PC-9 (cell line): ENCODE data around the gene PTPRM. TPM values are rescaled to one million over a fixed set of nuclear protein-coding genes. Genes with fewer than 3 reads are reported as not detected.

Source experiments
- BruUV-seq: library from RNA; stranded (reverse); fragments of 400-500 nt; replicated peaks from 2 replicates; lab custom pipeline; 2021; lab: Mats Ljungman, UMichigan
- CTCF ChIA-PET: fragments of 300-600 bp; sonication (Branson Sonifier 250); formaldehyde crosslinking; loops from one replicate; lab custom pipeline; 2022; ENCODE audit warnings: antibody characterized with exemption; lab: Charles Lee
- POLR2A ChIA-PET: fragments of 300-600 bp; sonication (Branson Sonifier 250); formaldehyde crosslinking; loops from one replicate; lab custom pipeline; 2022; ENCODE audit warnings: antibody characterized with exemption; ENCODE audit not compliant: unreplicated experiment; lab: Charles Lee
- DNase-seq, 2 experiments: peaks; one replicate each; pipeline versions ENCODE4 v3.0.0 to v3.0.0-alpha.2; 2015 to 2022; ENCODE audit warnings: mixed read lengths in 1 of 2
- H2AFZ ChIP-seq: fragments of 200-600 bp; sonication (generic); 2 replicates; pipeline ENCODE4 v1.8.1; 2017; ENCODE audit warnings: antibody characterized with exemption
- H3F3A ChIP-seq: fragments of 200-600 bp; sonication (generic); 2 replicates; pipeline ENCODE4 v1.8.1; 2017; ENCODE audit warnings: antibody characterized with exemption, mild to moderate bottlenecking, low read depth; ENCODE audit not compliant: insufficient read depth
- H3K27ac ChIP-seq: fragments of 200-600 bp; sonication (generic); 2 replicates; pipeline ENCODE4 v1.6.1; 2016; ENCODE audit warnings: mixed run types
- H3K27me3 ChIP-seq: fragments of 200-600 bp; sonication (generic); 2 replicates; pipeline ENCODE4 v1.6.1; 2016; ENCODE audit warnings: low read depth, mixed run types; ENCODE audit not compliant: insufficient read depth
- H3K36me3 ChIP-seq: fragments of 200-600 bp; sonication (generic); 2 replicates; pipeline ENCODE4 v1.6.1; 2016; ENCODE audit warnings: low read depth, mixed run types
- H3K4me1 ChIP-seq: fragments of 200-600 bp; sonication (generic); replicated peaks from 2 replicates; pipeline ENCODE4 v1.6.1; 2016; ENCODE audit warnings: mixed run types; ENCODE audit not compliant: insufficient read depth
- H3K4me2 ChIP-seq: fragments of 200-600 bp; sonication (generic); 2 replicates; pipeline ENCODE4 v1.6.1; 2017; ENCODE audit warnings: mixed run types
- H3K4me3 ChIP-seq: fragments of 200-600 bp; sonication (generic); 2 replicates; pipeline ENCODE4 v1.6.1; 2016; ENCODE audit warnings: mixed run types
- H3K79me2 ChIP-seq: fragments of 200-600 bp; sonication (generic); 2 replicates; pipeline ENCODE4 v1.6.1; 2017; ENCODE audit warnings: low read depth, mixed run types
- H3K9me2 ChIP-seq: fragments of 200-600 bp; sonication (generic); 2 replicates; pipeline ENCODE4 v1.8.1; 2017; ENCODE audit warnings: mild to moderate bottlenecking; ENCODE audit not compliant: insufficient read depth
- H3K9me3 ChIP-seq: fragments of 200-600 bp; sonication (generic); 2 replicates; pipeline ENCODE4 v1.8.1; 2016; ENCODE audit warnings: low read depth; ENCODE audit not compliant: insufficient read depth
- H4K20me1 ChIP-seq: fragments of 200-600 bp; sonication (generic); 2 replicates; pipeline ENCODE4 v1.8.1; 2017; ENCODE audit not compliant: insufficient read depth
- CTCF ChIP-seq: fragments of 200-600 bp; sonication (generic); conservative IDR thresholded peaks from 2 replicates; pipeline ENCODE4 v1.6.1; 2017; ENCODE audit warnings: mixed run types, antibody characterized with exemption, mild to moderate bottlenecking, moderate library complexity
- EZH2 ChIP-seq: fragments of 200-600 bp; sonication (generic); IDR thresholded peaks from 2 replicates; pipeline ENCODE4 v1.8.0; 2017; ENCODE audit warnings: antibody characterized with exemption, low read depth
- intact Hi-C: fragments of 100-400 bp; cut with micrococcal nuclease; formaldehyde crosslinking; loops from one replicate; pipeline ENCODE4 v1.10.0; 2022; ENCODE audit not compliant: unreplicated experiment
- total RNA-seq: library from RNA; stranded (reverse); gene quantifications from 2 replicates; pipeline ENCODE4 v1.2.3, GENCODE V29; 2021

The PTPRM gene
- total RNA-seq, 1 experiment from 2014 or later, result 32.5 TPM

GRCh38 chr18:8413189-8413588 is 846.1 kb downstream of the PTPRM start:
- Histone ChIP-seq H3K79me2 (no peaks in the 10 kb centered on the region), H3F3A (no peaks in the 10 kb centered on the region), H3K36me3 (no peaks in the 10 kb centered on the region), H3K27ac (no peak overlapping the region), H3K27me3 (no peaks in the 10 kb centered on the region), H4K20me1 (no peaks in the 10 kb centered on the region), H3K9me2 (no peaks in the 10 kb centered on the region), H3K9me3 (peaks cover 6% of the 10 kb centered on the region; the same call in 1 of the 2 replicates), H3K4me3 (no peak overlapping the region), H3K4me1 (no peaks in the 10 kb centered on the region), H2AFZ (no peak overlapping the region), H3K4me2 (no peak overlapping the region)
- POLR2A ChIA-PET, result no interaction called here
- BruUV-seq, result no TSS peak
- CTCF ChIA-PET, result no interaction called here
- no peak for DNase-seq
- TF ChIP-seq EZH2 (no peak), CTCF (no peak)
- intact Hi-C loops, result no loop called here

DNA sequence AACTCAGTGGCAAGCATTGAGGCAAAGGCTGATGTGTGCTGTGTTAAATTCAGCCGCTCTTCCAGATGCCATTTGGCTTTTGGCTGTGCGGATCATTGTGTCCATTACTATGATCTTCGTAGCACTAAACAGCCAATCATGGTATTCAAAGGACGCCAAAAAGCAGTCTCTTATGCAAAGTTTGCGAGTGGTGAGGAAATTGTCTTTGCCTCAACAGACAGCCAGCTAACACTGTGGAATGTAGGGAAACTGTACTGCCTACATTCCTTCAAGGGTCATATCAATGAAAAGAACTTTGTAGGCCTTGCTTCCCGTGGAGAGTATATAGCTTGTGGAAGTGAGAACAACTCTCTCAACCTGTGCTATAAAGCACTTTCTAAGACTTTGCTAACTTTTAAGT is 846.6 kb downstream of the PTPRM start:
- ChIA-PET POLR2A (no interaction called here), CTCF (no interaction called here)
- intact Hi-C loops, result no loop called here
- Histone ChIP-seq H3K36me3 (no peaks in the 10 kb centered on the region), H3K9me2 (no peaks in the 10 kb centered on the region), H3K4me2 (no peak overlapping the region), H3K4me3 (no peak overlapping the region), H2AFZ (no peak overlapping the region), H3K9me3 (peaks cover 6% of the 10 kb centered on the region; the same call in 1 of the 2 replicates), H3K27ac (no peak overlapping the region), H3K27me3 (no peaks in the 10 kb centered on the region), H3F3A (no peaks in the 10 kb centered on the region), H3K79me2 (no peaks in the 10 kb centered on the region), H3K4me1 (no peaks in the 10 kb centered on the region), H4K20me1 (no peaks in the 10 kb centered on the region)
- BruUV-seq, result no TSS peak
- TF ChIP-seq CTCF (no peak), EZH2 (no peak)
- no peak for DNase-seq

GRCh38 chr18:8416212-8417019 is 849.3 kb downstream of the PTPRM start:
- Histone ChIP-seq H3K27ac (no peak overlapping the region), H4K20me1 (no peaks in the 10 kb centered on the region), H3K4me3 (no peak overlapping the region), H3K9me2 (no peaks in the 10 kb centered on the region), H3K27me3 (no peaks in the 10 kb centered on the region), H3K4me1 (no peaks in the 10 kb centered on the region), H3K4me2 (peak overlapping the region; percentile 50), H3K9me3 (peaks cover 4% of the 10 kb centered on the region; the same call in 1 of the 2 replicates), H3F3A (no peaks in the 10 kb centered on the region), H3K36me3 (no peaks in the 10 kb centered on the region), H2AFZ (peak overlapping the region; percentile 76; the same call in 1 of the 2 replicates), H3K79me2 (no peaks in the 10 kb centered on the region)
- CTCF ChIA-PET, result interaction anchor here (0.7 kb wide), 1 partner anchor 165 kb away, joined by 5 read pairs; no protein-coding TSS in a partner anchor
- no TSS peak for BruUV-seq
- intact Hi-C loops, result no loop called here
- DNase-seq, result peak in 1 of 2 experiments; percentile 12
- POLR2A ChIA-PET, result no interaction called here
- TF ChIP-seq EZH2 (no peak), CTCF (no peak)
